ENCODE data around the gene DDR2.
A peak's percentile ranks its signal among the peaks of the same experiment; 100 is the strongest.

DDR2 gene

GRCh38 chr1:162631546-162632191, 595 bp upstream of the DDR2 start:
- DNase-seq, result no peak

GRCh38 chr1:162632698-162633080, 425 bp downstream of the DDR2 start:
- no peak for DNase-seq

- DNase-seq, result no peak
Observed at GRCh38 chr1:162633081-162633762, 958 bp downstream of the DDR2 start.

GRCh38 chr1:162635418-162635817, 3.2 kb downstream of the DDR2 start:
- DNase-seq, result no peak

- DNase-seq, result no peak
Observed at GRCh38 chr1:162639718-162640117, 7.5 kb downstream of the DDR2 start.

- no peak for DNase-seq
Observed at GRCh38 chr1:162641114-162641513, 8.8 kb downstream of the DDR2 start.

- no peak for DNase-seq
Observed at GRCh38 chr1:162644986-162645314, 12.7 kb downstream of the DDR2 start.

- no peak for DNase-seq
Observed at GRCh38 chr1:162645666-162646065, 13.4 kb downstream of the DDR2 start.

GRCh38 chr1:162649583-162649982, 17.3 kb downstream of the DDR2 start:
- DNase-seq, result no peak

GRCh38 chr1:162654915-162655620, 22.8 kb downstream of the DDR2 start:
- no peak for DNase-seq

- no peak for DNase-seq
Observed at GRCh38 chr1:162656266-162656665, 24.0 kb downstream of the DDR2 start.

- peak; percentile 60 for DNase-seq
Observed at GRCh38 chr1:162660574-162660973, 28.3 kb downstream of the DDR2 start.

GRCh38 chr1:162661336-162661735, 29.1 kb downstream of the DDR2 start:
- no peak for DNase-seq

- DNase-seq, result no peak
Observed at GRCh38 chr1:162662013-162662412, 29.7 kb downstream of the DDR2 start.

GRCh38 chr1:162663086-162663485, 30.8 kb downstream of the DDR2 start:
- DNase-seq, result no peak

- DNase-seq, result peak; percentile 20
Observed at GRCh38 chr1:162663589-162664106, 31.4 kb downstream of the DDR2 start.

- DNase-seq, result no peak
Observed at GRCh38 chr1:162666006-162666645, 33.9 kb downstream of the DDR2 start.

GRCh38 chr1:162667381-162668080, 35.3 kb downstream of the DDR2 start:
- no peak for DNase-seq

GRCh38 chr1:162670928-162671663, 38.8 kb downstream of the DDR2 start:
- no peak for DNase-seq

- DNase-seq, result no peak
Observed at GRCh38 chr1:162671664-162672410, 39.6 kb downstream of the DDR2 start.

GRCh38 chr1:162672622-162673260, 40.5 kb downstream of the DDR2 start:
- no peak for DNase-seq
